ENCODE data around the gene PLEKHG3. TPM values are rescaled to one million over a fixed set of nuclear protein-coding genes. Genes with fewer than 3 reads are reported as not detected.

The PLEKHG3 gene
- total and polyA plus RNA-seq, 2 of the 13 experiments (the other 11 are each of a cell fraction or from before 2014, with no cell fraction given) = 7.1 to 9.8 TPM

DNA sequence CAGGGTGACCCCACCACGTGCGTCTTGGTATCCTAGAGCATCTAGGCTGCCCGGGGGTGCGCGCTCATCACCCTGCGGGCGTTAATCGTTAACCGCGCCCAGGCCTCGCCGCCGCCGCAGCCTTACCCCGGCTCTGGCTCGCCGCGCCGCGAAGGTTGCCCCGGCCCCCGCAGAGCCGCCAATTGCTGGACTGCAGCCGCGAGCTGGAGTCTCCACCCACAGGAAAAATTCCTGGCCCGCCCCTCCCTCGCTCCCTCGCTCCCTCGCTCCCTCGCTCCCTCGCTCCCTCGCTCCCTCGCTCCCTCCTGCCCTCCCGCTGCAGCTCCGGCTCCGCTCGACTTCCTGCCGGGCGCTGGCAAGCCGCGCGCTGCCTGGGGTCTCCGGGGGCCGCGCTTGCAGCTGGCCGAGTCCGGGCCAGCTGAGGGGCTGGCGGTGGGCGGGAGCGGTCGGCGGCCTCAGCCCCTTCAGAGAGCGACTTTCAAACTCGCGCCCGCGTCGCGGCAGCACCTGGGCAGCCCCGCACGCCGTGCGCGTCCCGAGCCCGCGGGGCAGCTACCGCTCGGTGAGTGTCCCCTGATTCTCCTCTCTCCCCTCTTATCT is at the start of gene PLEKHG3 (continued):
- TF ChIP-seq KLF6 (CRISPR knock-in tag; IDR thresholded peaks at IDR 0.05) = 0 out of 2 replicates have a peak, but pooled peaks have one; percentile 34
- 0 out of 2 replicates have a peak, but pooled peaks have one; percentile 20 for TF ChIP-seq TP53 (CRISPR knock-in tag; conservative IDR thresholded peaks at IDR 0.05)
- 0 out of 2 replicates have a peak, but pooled peaks have one; percentile 40 for TF ChIP-seq KDM4B (CRISPR knock-in tag; IDR thresholded peaks at IDR 0.05)
- TF ChIP-seq ZNF841 (CRISPR knock-in tag; IDR thresholded peaks at IDR 0.05; ENCODE audit: borderline replicate concordance) = no peak
- TF ChIP-seq BHLHE40 (IDR thresholded peaks at IDR 0.05; ENCODE audit: low read length) = peak; percentile 36; the same call in 1 of the 2 replicates
- TF ChIP-seq USF2 (IDR thresholded peaks at IDR 0.05; ENCODE audit: low read depth, low read length) = no peak
- TF ChIP-seq USF2 (CRISPR knock-in tag; IDR thresholded peaks at IDR 0.05; ENCODE audit: borderline replicate concordance) = peak; percentile 30; the same call in 1 of the 2 replicates
- TF ChIP-seq RFX1 (IDR thresholded peaks at IDR 0.05) = no peak
- TF ChIP-seq AKNA (CRISPR knock-in tag; IDR thresholded peaks at IDR 0.05; ENCODE audit: borderline replicate concordance) = no peak
- no peak for TF ChIP-seq MXD4 (CRISPR knock-in tag; IDR thresholded peaks at IDR 0.05)
- TF ChIP-seq, protein P1, sequence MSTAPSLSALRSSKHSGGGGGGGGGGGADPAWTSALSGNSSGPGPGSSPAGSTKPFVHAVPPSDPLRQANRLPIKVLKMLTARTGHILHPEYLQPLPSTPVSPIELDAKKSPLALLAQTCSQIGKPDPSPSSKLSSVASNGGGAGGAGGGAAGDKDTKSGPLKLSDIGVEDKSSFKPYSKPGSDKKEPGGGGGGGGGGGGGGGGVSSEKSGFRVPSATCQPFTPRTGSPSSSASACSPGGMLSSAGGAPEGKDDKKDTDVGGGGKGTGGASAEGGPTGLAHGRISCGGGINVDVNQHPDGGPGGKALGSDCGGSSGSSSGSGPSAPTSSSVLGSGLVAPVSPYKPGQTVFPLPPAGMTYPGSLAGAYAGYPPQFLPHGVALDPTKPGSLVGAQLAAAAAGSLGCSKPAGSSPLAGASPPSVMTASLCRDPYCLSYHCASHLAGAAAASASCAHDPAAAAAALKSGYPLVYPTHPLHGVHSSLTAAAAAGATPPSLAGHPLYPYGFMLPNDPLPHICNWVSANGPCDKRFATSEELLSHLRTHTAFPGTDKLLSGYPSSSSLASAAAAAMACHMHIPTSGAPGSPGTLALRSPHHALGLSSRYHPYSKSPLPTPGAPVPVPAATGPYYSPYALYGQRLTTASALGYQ (CRISPR knock-in tag; IDR thresholded peaks at IDR 0.05) = no peak
- TF ChIP-seq GTF3A (CRISPR knock-in tag; conservative IDR thresholded peaks at IDR 0.05) = 0 out of 2 replicates have a peak, but pooled peaks have one; percentile 30
- TF ChIP-seq IRX3 (CRISPR knock-in tag; IDR thresholded peaks at IDR 0.05; ENCODE audit: borderline replicate concordance, low read depth) = no peak
- no peak for TF ChIP-seq ZNF33A (CRISPR knock-in tag; IDR thresholded peaks at IDR 0.05; ENCODE audit: borderline replicate concordance)
- TF ChIP-seq ZNF563 (CRISPR knock-in tag; IDR thresholded peaks at IDR 0.05) = peak; percentile 69; the same call in 1 of the 2 replicates
- TF ChIP-seq YEATS4 (CRISPR knock-in tag; IDR thresholded peaks at IDR 0.05; ENCODE audit: borderline replicate concordance) = peak; percentile 71; the same call in 1 of the 2 replicates
- TF ChIP-seq ZNF513 (CRISPR knock-in tag; conservative IDR thresholded peaks at IDR 0.05) = no peak
